MCF 10A (cell line): ENCODE data around the gene ZNF628. TPM values are rescaled to one million over a fixed set of nuclear protein-coding genes. Genes with fewer than 3 reads are reported as not detected.
A peak's percentile ranks its signal among the peaks of the same experiment; 100 is the strongest.

Experiments used
- BruUV-seq: library from RNA; stranded (reverse); fragments of 400-500 nt; replicated peaks from 2 replicates; lab custom pipeline; 2021; lab: Mats Ljungman, UMichigan
- CTCF ChIA-PET: fragments of 300-600 bp; sonication (Branson Sonifier 250); formaldehyde crosslinking; extraction: SDS; loops from one replicate; lab custom pipeline; 2021; ENCODE audit warnings: antibody characterized with exemption, inconsistent platforms; lab: Yijun Ruan, JAX
- POLR2A ChIA-PET: fragments of 300-600, 350-650 bp; sonication (Branson Sonifier 250); formaldehyde crosslinking; extraction: SDS; loops from one replicate; lab custom pipeline; 2020; ENCODE audit warnings: antibody characterized with exemption, inconsistent platforms; lab: Yijun Ruan, JAX
- DNase-seq: peaks from one replicate; pipeline ENCODE4 v3.0.0-alpha.2; 2018; ENCODE audit not compliant: unreplicated experiment
- H3K27ac Mint-ChIP-seq: one replicate; pipeline ENCODE4 v1.8.0; 2022; ENCODE audit warnings: mild to moderate bottlenecking, low read depth, mixed read lengths; ENCODE audit not compliant: unreplicated experiment
- H3K27me3 Mint-ChIP-seq: one replicate; pipeline ENCODE4 v1.8.0; 2022; ENCODE audit warnings: mixed read lengths; ENCODE audit not compliant: insufficient read depth, unreplicated experiment
- H3K36me3 Mint-ChIP-seq: one replicate; pipeline ENCODE4 v1.8.0; 2022; ENCODE audit warnings: mild to moderate bottlenecking, moderate library complexity, mixed read lengths; ENCODE audit not compliant: insufficient read depth, unreplicated experiment
- H3K4me1 Mint-ChIP-seq: one replicate; pipeline ENCODE4 v1.8.0; 2022; ENCODE audit warnings: mixed read lengths; ENCODE audit not compliant: insufficient read depth, unreplicated experiment
- H3K4me3 Mint-ChIP-seq: one replicate; pipeline ENCODE4 v1.8.0; 2022; ENCODE audit warnings: mild to moderate bottlenecking, moderate library complexity, mixed read lengths; ENCODE audit not compliant: unreplicated experiment
- H3K9me3 Mint-ChIP-seq: one replicate; pipeline ENCODE4 v1.8.0; 2022; ENCODE audit warnings: mixed read lengths; ENCODE audit not compliant: unreplicated experiment
- CTCF ChIP-seq: fragments of 200-600 bp; IDR thresholded peaks from one replicate; pipeline ENCODE4 v1.8.0; 2022; ENCODE audit warnings: antibody characterized with exemption, mild to moderate bottlenecking; ENCODE audit not compliant: unreplicated experiment
- intact Hi-C: fragments of 100-400 bp; cut with micrococcal nuclease; formaldehyde crosslinking; loops from 2 replicates; pipeline ENCODE4 v1.14.1; 2022
- total RNA-seq: library from RNA; stranded (reverse); gene quantifications from 2 replicates; pipeline ENCODE4 v1.2.3, GENCODE V29; 2022

Gene ZNF628
- total RNA-seq, 1 experiment from 2014 or later, result 12.1 TPM

GRCh38 chr19:55485439-55486011 lies 9.1 kb downstream of the ZNF628 start:
- Mint-ChIP-seq H3K27me3 (no peaks in the 10 kb centered on the region), H3K27ac (peak overlapping the region; percentile 87), H3K4me1 (peaks cover 13% of the 10 kb centered on the region), H3K36me3 (no peaks in the 10 kb centered on the region), H3K9me3 (no peaks in the 10 kb centered on the region), H3K4me3 (peak overlapping the region; percentile 69)
- TSS peak; percentile 19 for BruUV-seq
- ChIA-PET POLR2A (interaction anchor here (0.8 to 3.9 kb wide), 5 partner anchors 10 to 133 kb away, joined by 3 to 46 read pairs (median 3); partner anchors contain the start of genes FIZ1 and ZNF628), CTCF (interaction anchor here (0.5 to 3.1 kb wide), 7 partner anchors 12 to 326 kb away, joined by 3 to 16 read pairs (median 5); no protein-coding TSS in a partner anchor)
- intact Hi-C loops, result no loop called here
- DNase-seq, result no peak
- TF ChIP-seq CTCF, result no peak

- Mint-ChIP-seq H3K27me3 (no peaks in the 10 kb centered on the region), H3K36me3 (no peaks in the 10 kb centered on the region), H3K9me3 (no peaks in the 10 kb centered on the region), H3K27ac (peak overlapping the region; percentile 87), H3K4me3 (peak overlapping the region; percentile 69), H3K4me1 (peaks cover 14% of the 10 kb centered on the region)
- ChIA-PET CTCF (interaction anchor here (0.5 to 3.1 kb wide), 13 partner anchors 11 to 796 kb away, joined by 3 to 20 read pairs (median 4); partner anchors contain the start of gene ZNF865), POLR2A (interaction anchor here (0.8 to 3.9 kb wide), 6 partner anchors 10 to 227 kb away, joined by 3 to 46 read pairs (median 4); partner anchors contain the start of genes ISOC2, PPP6R1, UBE2S and ZNF628)
- BruUV-seq, result no TSS peak
- no peak for TF ChIP-seq CTCF
- peak; percentile 45 for DNase-seq
- intact Hi-C loops, result no loop called here
Observed at GRCh38 chr19:55486043-55486970, 9.9 kb downstream of the ZNF628 start.

- intact Hi-C loops, result no loop called here
- DNase-seq, result peak; percentile 83
- H3K9me3 Mint-ChIP-seq, result no peaks in the 10 kb centered on the region
- BruUV-seq, result TSS peak; percentile 66
- peaks cover 23% of the 10 kb centered on the region for H3K4me1 Mint-ChIP-seq
- H3K27me3 Mint-ChIP-seq, result no peaks in the 10 kb centered on the region
- TF ChIP-seq CTCF, result no peak
- H3K27ac Mint-ChIP-seq, result peak overlapping the region; percentile 87
- ChIA-PET POLR2A (interaction anchor here (0.8 to 3.9 kb wide), 6 partner anchors 9 to 228 kb away, joined by 3 to 46 read pairs (median 4); partner anchors contain the start of genes ISOC2, PPP6R1, UBE2S and ZNF628), CTCF (interaction anchor here (0.5 to 3.1 kb wide), 11 partner anchors 10 to 811 kb away, joined by 3 to 20 read pairs (median 4); partner anchors contain the start of gene ZNF865)
- no peaks in the 10 kb centered on the region for H3K36me3 Mint-ChIP-seq
- peak overlapping the region; percentile 55 for H3K4me3 Mint-ChIP-seq
Observed at GRCh38 chr19:55486971-55487923, 10.8 kb downstream of the ZNF628 start.
